ENCODE results near the gene PITPNM3.

Gene PITPNM3

DNA sequence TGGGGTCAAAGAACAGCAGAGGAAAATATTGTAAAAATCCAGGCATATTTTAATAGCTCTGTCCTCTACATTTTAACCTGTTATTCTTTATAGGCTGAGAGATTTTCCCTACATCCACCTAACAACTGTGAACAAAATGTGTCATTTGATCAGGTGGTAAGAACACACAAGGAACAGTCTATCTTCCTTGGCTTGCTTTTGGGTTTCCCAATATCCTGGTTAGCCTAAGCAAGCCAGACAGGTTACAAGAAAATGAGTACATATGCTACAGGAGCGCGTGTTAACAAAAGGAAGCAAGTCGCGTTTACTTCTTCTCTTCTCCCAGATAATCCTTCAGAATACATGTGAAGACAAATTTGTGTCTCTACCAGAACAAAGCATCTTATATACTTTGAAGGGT lies 31.0 kb upstream of the PITPNM3 start:
- no peaks in the 10 kb centered on the region for H3K36me3 ChIP-seq (ENCODE audit: insufficient read depth)
- no peak overlapping the region for H3K27ac ChIP-seq
- H3K9ac ChIP-seq, result no peak overlapping the region
- TF ChIP-seq, protein P1, sequence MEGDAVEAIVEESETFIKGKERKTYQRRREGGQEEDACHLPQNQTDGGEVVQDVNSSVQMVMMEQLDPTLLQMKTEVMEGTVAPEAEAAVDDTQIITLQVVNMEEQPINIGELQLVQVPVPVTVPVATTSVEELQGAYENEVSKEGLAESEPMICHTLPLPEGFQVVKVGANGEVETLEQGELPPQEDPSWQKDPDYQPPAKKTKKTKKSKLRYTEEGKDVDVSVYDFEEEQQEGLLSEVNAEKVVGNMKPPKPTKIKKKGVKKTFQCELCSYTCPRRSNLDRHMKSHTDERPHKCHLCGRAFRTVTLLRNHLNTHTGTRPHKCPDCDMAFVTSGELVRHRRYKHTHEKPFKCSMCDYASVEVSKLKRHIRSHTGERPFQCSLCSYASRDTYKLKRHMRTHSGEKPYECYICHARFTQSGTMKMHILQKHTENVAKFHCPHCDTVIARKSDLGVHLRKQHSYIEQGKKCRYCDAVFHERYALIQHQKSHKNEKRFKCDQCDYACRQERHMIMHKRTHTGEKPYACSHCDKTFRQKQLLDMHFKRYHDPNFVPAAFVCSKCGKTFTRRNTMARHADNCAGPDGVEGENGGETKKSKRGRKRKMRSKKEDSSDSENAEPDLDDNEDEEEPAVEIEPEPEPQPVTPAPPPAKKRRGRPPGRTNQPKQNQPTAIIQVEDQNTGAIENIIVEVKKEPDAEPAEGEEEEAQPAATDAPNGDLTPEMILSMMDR (conservative IDR thresholded peaks at IDR 0.05; ENCODE audit: low read depth, low read length), result no peak
- H2AFZ ChIP-seq (ENCODE audit: low read depth), result no peak overlapping the region
- no peaks in the 10 kb centered on the region for H3K4me1 ChIP-seq (ENCODE audit: low read depth, poor library complexity, severe bottlenecking)
- H4K20me1 ChIP-seq (ENCODE audit: insufficient read depth), result no peaks in the 10 kb centered on the region
- no peaks in the 10 kb centered on the region for H3K27me3 ChIP-seq (ENCODE audit: insufficient read depth, low read depth)
- no peak overlapping the region for H3K4me3 ChIP-seq (IDR thresholded peaks at IDR 0.05; ENCODE audit: insufficient read depth, low read depth, low read length)
- no peaks in the 10 kb centered on the region for H3K79me2 ChIP-seq (ENCODE audit: insufficient read depth, low read depth)
- no peak overlapping the region for H3K4me2 ChIP-seq

DNA sequence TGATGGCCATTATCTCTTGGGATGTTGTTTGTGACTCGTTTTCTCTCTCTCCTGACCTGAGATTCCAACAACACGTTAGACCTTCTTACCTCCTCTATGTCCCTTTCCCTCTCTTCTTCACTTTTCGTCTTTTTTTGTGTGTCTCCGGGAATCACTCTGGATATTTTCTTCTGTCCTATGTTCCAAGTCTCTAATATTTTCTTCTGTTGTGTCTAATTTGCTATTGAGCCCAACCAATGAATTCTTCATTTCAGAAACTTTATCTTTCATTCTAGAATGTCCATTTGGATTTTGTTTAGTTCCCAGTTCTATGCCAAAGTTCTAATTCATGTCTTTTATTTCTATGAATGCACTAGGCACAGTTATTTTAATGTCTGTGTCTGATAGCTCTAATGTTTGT lies 27.1 kb upstream of the PITPNM3 start:
- Histone ChIP-seq H3K4me1 (ENCODE audit: low read depth, poor library complexity, severe bottlenecking) (no peaks in the 10 kb centered on the region), H3K79me2 (ENCODE audit: insufficient read depth, low read depth) (no peaks in the 10 kb centered on the region), H4K20me1 (ENCODE audit: insufficient read depth) (no peaks in the 10 kb centered on the region), H3K9ac (no peak overlapping the region), H2AFZ (ENCODE audit: low read depth) (no peak overlapping the region), H3K27me3 (ENCODE audit: insufficient read depth, low read depth) (no peaks in the 10 kb centered on the region), H3K27ac (no peak overlapping the region), H3K4me2 (no peak overlapping the region), H3K36me3 (ENCODE audit: insufficient read depth) (no peaks in the 10 kb centered on the region), H3K4me3 (IDR thresholded peaks at IDR 0.05; ENCODE audit: insufficient read depth, low read depth, low read length) (no peak overlapping the region)
- TF ChIP-seq, protein P1 (conservative IDR thresholded peaks at IDR 0.05; ENCODE audit: low read depth, low read length), result no peak

DNA sequence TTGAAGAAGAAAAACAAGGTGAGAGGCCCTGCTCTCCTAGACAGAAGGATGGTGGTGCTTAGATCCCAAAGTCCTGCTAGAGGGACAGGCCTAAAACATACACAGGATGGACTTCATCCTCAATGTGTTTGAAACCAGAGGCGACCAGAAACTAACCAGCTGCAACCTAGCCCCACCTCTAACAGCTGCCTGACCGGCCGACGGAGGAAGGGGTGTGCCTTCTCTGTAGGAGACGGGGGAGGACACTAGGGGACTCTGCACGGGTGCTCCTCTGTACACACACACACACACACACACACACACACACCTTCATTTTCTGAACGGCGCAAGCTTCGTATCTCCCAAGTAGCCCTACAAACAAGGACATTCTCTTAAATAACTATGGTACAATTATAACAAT lies 24.3 kb upstream of the PITPNM3 start:
- Histone ChIP-seq H2AFZ (ENCODE audit: low read depth) (no peak overlapping the region), H3K79me2 (ENCODE audit: insufficient read depth, low read depth) (no peaks in the 10 kb centered on the region), H3K4me3 (IDR thresholded peaks at IDR 0.05; ENCODE audit: insufficient read depth, low read depth, low read length) (no peak overlapping the region), H3K36me3 (ENCODE audit: insufficient read depth) (no peaks in the 10 kb centered on the region), H3K27me3 (ENCODE audit: insufficient read depth, low read depth) (no peaks in the 10 kb centered on the region), H3K27ac (no peak overlapping the region), H3K4me1 (ENCODE audit: low read depth, poor library complexity, severe bottlenecking) (no peaks in the 10 kb centered on the region), H4K20me1 (ENCODE audit: insufficient read depth) (no peaks in the 10 kb centered on the region), H3K9ac (no peak overlapping the region), H3K4me2 (no peak overlapping the region)
- TF ChIP-seq, protein P1 (conservative IDR thresholded peaks at IDR 0.05; ENCODE audit: low read depth, low read length), result no peak

DNA sequence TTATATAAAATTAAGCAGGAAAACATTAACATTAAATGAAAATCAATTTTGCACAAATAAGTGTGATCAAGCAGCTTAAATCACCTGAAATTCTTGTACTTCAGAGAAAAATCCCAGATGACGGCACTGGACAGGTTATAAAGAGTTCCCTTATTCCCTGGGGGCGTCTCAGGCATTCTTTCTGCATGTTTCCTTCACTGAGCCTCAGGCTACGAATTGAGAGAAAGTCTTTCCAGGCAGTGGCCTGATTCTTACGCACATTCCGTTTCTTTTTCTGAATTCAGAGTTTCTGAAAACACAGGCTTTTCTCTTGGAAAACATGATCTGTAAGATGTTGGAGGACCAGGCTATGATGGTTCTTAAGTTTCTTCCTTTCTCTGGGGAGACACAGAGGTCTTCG lies 22.1 kb upstream of the PITPNM3 start:
- Histone ChIP-seq H3K9ac (no peak overlapping the region), H3K27me3 (ENCODE audit: insufficient read depth, low read depth) (no peaks in the 10 kb centered on the region), H3K4me1 (ENCODE audit: low read depth, poor library complexity, severe bottlenecking) (no peaks in the 10 kb centered on the region), H4K20me1 (ENCODE audit: insufficient read depth) (no peaks in the 10 kb centered on the region), H2AFZ (ENCODE audit: low read depth) (no peak overlapping the region), H3K4me3 (IDR thresholded peaks at IDR 0.05; ENCODE audit: insufficient read depth, low read depth, low read length) (no peak overlapping the region), H3K27ac (no peak overlapping the region), H3K36me3 (ENCODE audit: insufficient read depth) (no peaks in the 10 kb centered on the region), H3K79me2 (ENCODE audit: insufficient read depth, low read depth) (no peaks in the 10 kb centered on the region), H3K4me2 (no peak overlapping the region)
- TF ChIP-seq, protein P1 (conservative IDR thresholded peaks at IDR 0.05; ENCODE audit: low read depth, low read length), result no peak
